Activated effector memory CD4-positive, alpha-beta T cell treated with Interleukin-2 at 50 U/mL for 16 hours (primary cell): ENCODE results near the gene PTPN21.
A peak's percentile ranks its signal among the peaks of the same experiment; 100 is the strongest.

Experiments used
- DNase-seq: peaks from one replicate; pipeline ENCODE4 v3.0.0-alpha.2; 2020

PTPN21 gene

GRCh38 chr14:88502740-88503139 is 52.1 kb downstream of the PTPN21 start:
- DNase-seq, result no peak

GRCh38 chr14:88500611-88501010 is 54.2 kb downstream of the PTPN21 start:
- DNase-seq, result no peak

DNA sequence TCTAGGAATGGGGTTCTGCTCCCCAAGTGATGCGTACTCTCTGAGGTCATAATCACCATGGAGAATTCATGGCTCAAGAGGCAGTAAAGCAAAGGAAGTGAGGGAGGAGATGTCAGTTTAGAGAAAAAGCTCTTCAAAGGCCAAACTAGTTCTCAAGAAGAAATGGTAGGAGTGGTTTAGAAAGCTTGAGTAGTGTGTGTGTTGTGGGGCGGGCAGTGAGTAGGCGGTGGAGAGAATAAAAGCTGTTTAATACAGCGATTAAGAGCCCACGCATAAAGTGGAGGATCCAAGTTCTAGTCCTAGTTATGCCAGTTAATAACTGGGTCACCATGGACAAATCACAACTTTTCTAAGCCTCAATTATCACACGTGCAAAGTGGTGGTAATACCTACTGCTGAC is 55.6 kb downstream of the PTPN21 start:
- DNase-seq, result no peak

DNA sequence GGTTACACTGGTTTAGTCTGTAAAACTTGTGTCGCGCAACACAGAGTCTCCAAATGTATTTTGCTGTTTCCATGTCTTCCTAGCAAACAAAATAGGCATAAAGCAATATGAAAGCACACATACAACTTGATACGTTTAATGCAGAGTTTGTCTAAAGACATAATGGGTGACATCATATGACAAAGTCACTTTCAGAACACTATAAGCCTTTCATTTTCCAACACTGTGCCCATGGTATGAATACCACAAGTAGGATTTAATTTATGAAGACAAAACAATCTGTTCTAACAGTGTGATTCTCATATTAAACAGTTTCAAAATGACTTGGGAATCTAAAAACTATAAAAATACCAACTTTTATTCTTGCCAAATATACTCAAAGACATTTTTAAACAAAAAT is 58.4 kb downstream of the PTPN21 start:
- DNase-seq, result no peak

- DNase-seq, result no peak
Observed at GRCh38 chr14:88493392-88494185, 61.2 kb downstream of the PTPN21 start.

DNA sequence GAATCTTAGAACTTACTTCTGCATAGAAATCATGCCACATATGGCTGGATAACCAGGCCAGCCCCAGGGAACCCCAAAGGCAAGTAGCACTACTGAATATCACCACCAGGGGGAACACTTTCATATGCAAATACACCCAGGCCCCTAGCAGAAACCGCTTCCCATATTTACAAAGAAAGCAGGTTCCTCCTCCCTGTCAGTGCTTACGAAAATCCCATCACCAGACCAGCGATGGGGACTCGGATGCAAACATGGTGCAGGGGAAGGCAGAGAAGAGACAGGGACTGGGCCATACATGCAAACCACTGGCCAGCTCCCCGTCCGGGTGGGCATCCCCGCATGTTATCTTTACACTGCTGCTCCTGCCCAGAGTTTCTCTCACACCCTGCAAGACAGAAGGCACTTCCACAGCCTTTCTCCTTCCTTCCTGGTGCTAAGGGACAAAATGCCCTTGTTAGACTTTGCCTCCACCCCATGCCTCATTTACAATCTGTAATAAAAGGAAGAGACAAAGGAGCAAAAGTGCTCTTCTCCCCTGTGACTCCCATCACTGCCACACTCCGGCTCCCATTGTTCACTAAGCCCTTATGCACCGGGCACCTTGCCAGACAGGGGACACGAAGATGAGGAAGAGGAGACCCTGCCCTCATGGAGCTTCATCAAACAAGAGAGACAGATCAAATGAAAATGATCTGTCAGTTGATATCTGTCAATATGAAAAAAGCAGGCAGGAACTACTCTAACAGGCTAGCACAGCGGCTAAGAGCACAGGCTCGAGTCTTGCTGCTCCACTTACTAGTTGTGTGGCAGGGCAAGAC is 62.3 kb downstream of the PTPN21 start:
- peak; percentile 18 for DNase-seq

- DNase-seq, result no peak
Observed at GRCh38 chr14:88490168-88490567, 64.6 kb downstream of the PTPN21 start.

DNA sequence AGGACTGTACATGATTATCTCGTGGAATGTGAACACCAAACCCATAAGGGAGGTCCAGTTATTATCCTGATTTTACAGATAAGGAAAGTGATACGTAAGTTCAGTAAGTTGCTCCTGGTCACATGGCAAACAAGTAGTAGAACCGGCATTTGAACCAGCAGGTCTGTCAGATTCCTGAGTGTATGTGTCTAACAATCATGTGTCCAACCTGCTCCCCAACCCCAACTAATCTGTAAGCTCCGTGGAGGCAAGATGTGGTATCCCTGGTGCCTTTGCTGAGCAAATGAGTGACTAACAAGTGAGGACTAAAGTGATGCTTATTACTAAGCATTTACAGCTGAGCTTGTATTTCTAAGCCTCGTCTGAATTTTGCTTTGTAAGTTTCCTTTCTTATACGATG is 65.9 kb downstream of the PTPN21 start:
- DNase-seq, result no peak

GRCh38 chr14:88488081-88488480 is 66.7 kb downstream of the PTPN21 start:
- no peak for DNase-seq

GRCh38 chr14:88482524-88482923 is 72.3 kb downstream of the PTPN21 start:
- no peak for DNase-seq

- DNase-seq, result no peak
Observed at GRCh38 chr14:88481794-88482193, 73.0 kb downstream of the PTPN21 start.

DNA sequence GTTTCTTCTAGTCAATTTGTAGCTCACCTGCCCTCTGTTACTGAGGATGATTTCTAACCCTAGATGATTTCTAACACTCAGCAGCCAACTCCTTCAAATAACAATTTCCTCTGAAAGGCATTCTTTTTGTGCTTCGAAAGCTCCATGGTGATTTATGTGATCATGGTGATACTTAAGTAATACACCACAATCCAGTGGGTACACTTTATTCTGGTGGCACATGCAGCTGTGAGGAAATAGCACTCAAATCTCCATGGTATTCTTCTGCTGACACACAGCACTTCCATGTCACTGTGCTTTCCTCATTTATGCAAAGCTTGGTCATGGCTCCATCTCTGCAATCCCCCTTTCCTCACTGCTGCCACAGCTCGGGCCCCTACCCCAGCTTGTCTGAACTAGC is 73.7 kb downstream of the PTPN21 start:
- no peak for DNase-seq

DNA sequence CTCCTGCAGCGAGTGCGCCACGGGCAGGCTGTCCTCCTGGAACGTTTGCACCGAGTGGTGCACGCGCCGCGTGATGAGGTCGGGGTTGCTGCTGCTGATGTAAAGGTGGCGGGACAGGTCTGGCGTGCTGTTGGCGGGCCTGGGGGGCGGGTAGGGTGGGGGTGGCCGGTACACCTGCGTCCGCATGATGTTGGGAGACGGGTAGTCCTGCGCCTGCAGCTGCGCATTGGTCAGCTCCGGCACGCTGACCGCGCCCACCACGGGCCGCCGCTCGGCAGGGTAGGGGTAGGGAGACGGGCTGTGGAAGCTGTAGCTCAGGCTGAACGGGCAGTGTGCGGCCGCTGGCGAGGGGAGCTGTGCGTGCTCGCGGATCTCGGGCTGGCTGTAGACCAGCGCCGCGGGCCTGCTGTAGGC is 75.2 kb downstream of the PTPN21 start:
- no peak for DNase-seq

- DNase-seq, result no peak
Observed at GRCh38 chr14:88478931-88479330, 75.9 kb downstream of the PTPN21 start.

GRCh38 chr14:88477513-88478250 is 77.1 kb downstream of the PTPN21 start:
- DNase-seq, result no peak

DNA sequence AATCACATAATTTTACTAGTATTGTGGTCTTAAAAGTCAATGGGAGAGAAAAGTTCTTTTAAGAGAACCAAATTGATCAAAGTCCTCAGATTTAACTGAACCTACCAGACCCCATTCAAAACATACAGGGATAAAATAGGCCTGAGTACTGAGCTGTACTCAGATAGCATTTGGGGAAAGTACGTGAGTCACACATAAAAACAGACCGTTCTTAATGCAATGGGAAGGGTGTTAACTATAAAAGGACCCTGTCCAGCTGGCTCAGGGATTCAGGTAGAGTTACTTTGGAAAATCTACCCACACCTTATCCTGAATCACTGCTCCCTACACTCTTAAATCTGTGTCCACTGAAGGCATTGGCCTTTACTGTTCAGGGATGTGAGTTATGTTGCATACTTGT is 78.0 kb downstream of the PTPN21 start:
- no peak for DNase-seq

GRCh38 chr14:88476214-88476774 is 78.5 kb downstream of the PTPN21 start:
- no peak for DNase-seq

DNA sequence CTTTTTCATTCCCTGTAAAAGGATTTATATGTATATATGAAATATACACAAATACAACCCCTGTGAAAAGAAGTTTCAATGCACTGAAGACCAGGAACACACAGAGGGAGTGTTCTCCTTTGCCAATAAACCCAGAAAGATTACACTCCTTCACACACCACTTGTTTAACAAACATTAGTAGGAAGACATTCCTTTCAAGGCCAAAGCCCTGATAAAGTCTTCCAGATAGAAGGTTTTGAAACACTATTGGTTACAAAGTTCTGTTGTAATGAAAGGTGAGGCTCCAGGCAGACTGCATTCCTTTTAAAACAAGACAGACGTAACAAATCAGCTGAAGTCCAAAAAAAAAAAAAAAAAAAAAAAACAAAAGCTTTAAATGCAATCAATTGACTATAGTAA is 81.0 kb downstream of the PTPN21 start:
- no peak for DNase-seq

DNA sequence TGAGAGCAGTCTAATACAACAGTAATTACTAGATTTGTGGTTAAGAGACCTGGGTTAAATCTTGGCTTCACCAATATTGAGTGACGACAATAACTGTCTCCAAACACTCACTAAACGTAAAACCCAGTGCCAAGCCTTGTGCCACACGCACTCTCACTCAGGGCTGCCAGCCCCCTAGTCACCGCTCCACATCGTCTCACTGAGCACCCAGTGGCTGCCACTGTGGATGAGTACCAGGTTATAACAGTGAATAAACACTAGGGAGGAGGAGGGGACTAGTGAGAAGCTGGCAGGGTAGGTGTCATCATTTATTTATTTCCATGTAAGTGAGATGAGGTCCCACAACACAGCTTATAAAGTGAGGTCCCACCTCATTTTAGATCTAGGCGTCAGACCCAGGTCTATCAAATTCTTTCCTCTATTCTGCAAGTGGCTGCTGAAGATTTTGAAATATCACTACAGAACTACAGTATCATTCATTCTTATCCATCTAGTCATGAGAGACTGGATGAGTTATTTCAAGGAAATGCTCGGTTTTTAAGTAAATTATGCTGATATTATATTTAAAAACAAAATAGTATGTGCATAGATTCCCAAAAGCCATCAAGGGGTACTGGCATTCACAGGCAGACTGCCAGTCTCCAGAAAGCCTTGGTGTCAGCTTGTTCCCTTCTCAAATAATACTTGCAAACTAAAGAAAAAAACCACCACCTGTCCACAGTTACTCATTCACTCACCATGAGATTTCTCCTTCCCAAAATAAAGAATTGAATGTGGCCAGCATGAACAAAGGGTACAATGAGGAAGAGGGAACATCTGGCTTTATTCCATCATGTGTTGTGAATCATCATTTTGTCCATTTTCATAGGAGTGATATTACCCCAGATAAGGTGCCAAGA is 84.0 kb downstream of the PTPN21 start:
- no peak for DNase-seq

DNA sequence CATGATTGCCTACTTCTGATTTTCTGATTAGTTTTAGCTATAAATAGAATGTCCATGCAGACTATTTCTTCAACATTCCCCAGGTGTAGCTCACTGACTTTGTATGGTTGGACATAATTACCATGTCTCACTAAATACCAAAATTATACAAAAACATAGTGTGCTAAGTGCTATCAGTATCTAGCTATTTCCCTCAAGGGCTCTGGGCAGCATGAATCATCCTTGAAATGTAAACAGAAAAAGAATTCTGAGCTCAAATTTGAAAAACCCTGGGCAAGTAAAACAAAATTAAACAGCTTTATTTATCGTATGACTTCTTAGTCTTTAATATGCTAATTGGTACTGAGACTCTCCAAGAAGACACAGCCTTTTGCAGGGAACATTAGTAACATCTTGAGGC is 86.4 kb downstream of the PTPN21 start:
- no peak for DNase-seq

- no peak for DNase-seq
Observed at GRCh38 chr14:88463318-88463717, 91.5 kb downstream of the PTPN21 start.

DNA sequence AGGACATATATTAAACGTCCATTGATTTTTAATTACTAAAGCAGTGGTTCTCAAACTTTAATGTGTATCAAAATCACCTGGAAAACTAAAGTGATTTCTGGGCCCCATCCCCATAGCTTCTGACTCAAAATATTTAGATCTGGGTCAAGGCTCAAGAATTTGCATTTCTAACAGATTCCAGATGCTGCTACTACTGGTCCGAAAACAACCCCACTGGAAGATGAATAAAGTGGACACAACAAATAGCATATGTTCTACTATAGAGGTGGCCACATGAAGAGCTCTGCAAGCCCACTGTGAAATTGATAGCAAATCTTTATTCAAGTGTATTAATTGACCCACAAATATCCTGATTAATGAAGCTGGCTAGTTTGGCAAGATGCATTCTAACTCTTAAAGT is 99.9 kb downstream of the PTPN21 start:
- no peak for DNase-seq
